HK-2 (cell line): ENCODE results near the gene STAMBP.
A peak's percentile ranks its signal among the peaks of the same experiment; 100 is the strongest.
"Not testable (repeated sequence)": the region's sequence is repeated elsewhere in the genome, so short reads cannot be mapped to it uniquely, and the experiment has no call there.

Source experiments
- DNase-seq: peaks from one replicate; pipeline ENCODE4 v3.0.0-alpha.2; 2018; ENCODE audit not compliant: unreplicated experiment

Gene STAMBP

GRCh38 chr2:73837847-73838585, 9.3 kb downstream of the STAMBP start:
- DNase-seq: no peak

- DNase-seq: no peak
Measured at GRCh38 chr2:73838889-73839534, 10.3 kb downstream of the STAMBP start.

- no peak for DNase-seq
Measured at GRCh38 chr2:73839653-73840411, 11.1 kb downstream of the STAMBP start.

DNA sequence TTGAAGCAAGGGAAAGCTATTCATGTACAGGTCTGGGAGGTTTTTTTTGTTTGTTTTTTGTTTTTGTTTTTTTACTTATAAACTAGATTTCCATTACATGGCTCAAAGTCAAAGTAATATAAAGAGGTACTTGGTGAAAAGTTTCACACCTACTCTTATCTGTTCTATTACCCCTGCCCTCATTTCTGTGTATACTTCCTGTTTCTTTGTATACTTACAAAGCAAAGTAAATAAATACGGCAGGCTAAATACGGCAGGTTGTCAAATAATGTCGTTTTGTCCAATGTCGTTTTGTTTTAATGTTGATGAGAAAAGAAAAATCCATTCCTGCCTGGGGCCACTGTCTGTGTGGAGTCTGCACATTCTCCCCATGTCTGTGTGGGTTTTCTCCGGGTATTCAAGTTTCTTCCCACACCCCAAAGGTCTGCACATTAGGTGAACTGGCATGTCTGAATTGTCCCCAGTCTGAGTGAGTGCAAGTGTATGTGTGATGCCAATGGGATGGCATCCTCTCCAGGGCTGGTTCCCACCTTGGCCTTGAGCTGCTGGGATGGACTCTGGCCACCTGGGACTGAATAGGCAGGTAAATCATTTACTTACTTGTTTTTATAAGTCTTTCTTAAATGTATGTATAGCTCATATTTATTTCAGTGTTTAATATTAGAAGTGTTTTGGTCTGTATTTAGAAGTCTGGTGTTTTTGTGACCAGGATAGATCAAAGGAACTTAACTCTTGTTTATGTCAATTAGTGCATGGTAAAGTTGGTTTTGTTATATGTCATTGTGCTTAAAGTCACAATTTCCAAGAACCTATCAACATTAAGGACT, 13.4 kb downstream of the STAMBP start:
- no peak for DNase-seq

DNA sequence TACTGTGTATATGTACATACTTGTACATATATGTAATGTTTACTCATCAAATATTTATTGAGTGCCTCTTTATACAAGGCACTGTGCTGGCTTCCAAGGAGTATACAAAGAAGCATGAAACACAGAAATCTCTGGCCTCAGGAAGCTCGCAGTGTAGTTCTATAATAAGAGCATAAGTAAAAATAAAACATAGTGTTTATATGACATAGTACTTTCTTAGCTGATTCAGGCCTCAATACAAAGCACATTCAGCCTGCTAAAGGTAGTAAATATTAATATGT, 13.9 kb downstream of the STAMBP start:
- no peak for DNase-seq

- no peak for DNase-seq
Measured at GRCh38 chr2:73844087-73844486, 15.3 kb downstream of the STAMBP start.

GRCh38 chr2:73850009-73850408, 21.2 kb downstream of the STAMBP start:
- DNase-seq: no peak

GRCh38 chr2:73851274-73851673, 22.5 kb downstream of the STAMBP start:
- no peak for DNase-seq

DNA sequence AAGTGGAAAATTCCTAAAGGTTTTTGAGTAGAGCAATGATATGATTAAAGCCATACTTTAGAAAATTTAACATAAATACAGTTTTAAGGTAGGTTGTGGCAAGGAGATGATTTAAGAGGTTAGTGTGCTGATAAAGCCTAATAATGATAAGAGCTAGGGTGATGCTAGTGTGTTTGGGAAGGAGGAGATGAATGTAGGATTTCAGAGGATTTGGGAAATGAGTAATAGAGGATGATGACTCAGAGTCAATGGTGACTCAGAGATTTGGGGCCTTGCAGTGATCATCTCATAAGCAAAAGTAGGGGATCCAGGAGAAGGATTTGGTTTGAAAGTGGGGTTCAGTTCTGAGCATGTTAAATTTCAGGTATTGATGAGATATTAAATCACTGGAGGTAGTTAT, 23.3 kb downstream of the STAMBP start:
- DNase-seq: no peak

DNA sequence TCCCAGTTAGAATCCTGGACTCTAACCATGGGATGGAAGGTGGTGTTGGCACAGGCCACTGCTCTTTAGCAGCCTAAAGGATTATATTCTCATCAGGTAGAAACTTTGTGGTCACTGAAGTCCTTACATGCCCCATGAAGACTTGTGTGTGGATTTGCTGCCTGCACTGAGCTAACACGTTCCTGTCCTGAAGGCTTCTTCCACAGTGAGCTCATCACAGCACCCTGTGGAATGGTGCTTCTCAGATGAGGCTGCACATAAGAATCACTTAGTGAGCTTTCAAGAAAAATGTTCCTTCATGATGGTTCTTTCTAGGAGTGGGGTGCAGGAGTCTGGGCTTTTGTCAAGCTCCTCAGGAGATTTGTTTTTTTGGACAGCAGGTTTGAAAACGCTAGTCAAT, 26.8 kb downstream of the STAMBP start:
- DNase-seq: no peak

GRCh38 chr2:73856214-73856613, 27.5 kb downstream of the STAMBP start:
- no peak for DNase-seq

GRCh38 chr2:73859721-73860586, 31.2 kb downstream of the STAMBP start:
- peak; percentile 51 for DNase-seq

GRCh38 chr2:73862987-73863386, 34.2 kb downstream of the STAMBP start:
- no peak for DNase-seq

- DNase-seq: no peak
Measured at GRCh38 chr2:73868204-73868978, 39.6 kb downstream of the STAMBP start.

DNA sequence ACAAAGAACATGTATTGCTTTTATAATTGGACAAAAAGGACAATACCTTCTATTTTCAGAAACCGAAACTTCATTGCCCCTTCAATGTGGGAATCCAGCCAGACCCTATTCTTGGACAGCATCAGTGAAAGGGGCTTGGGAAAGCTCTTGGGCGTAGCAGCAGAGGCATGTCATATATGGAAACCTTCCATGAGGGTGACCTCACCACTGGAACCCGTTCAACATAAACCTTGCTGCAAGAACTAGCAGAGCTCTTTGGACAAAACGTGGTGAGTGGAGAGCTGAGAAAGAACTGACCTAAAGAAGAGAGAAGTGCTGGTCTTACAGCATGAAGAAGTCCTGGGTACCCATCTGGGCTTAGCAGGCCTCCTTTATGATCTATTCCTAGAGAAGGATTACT, 41.3 kb downstream of the STAMBP start:
- no peak for DNase-seq

DNA sequence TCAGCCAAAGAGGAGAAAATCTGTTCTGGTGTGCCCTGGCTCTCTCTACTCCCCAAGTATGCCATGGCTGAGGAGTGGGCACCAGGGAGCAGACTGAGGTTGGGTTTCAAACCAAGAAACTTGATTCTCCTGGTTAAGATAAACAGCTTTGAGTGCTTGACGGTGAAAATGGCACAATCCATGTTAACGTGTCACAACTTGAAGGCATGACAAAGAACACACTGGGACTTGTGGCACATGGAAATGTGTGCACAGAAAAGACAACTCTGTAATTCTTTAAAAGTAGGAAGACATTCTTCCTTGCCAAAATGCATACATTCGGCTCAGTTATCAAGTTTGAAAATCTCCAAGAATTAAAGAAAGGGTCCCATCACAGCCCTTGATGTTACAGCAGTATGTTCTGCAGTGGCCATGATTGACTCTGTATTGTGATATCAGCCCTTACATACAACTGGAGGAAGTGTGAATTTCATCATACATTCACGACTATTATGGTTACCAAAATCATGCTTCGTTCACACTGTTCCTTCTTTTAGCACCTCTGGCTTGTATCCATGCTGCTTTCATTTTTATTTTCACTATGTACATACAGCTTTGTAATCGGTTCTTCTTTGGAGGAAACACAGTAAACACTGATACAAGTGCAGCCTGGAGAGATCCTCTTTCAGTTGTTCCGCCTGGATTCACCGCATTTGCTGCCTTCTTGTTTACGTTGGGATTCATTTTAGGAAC, 48.5 kb downstream of the STAMBP start:
- no peak for DNase-seq

DNA sequence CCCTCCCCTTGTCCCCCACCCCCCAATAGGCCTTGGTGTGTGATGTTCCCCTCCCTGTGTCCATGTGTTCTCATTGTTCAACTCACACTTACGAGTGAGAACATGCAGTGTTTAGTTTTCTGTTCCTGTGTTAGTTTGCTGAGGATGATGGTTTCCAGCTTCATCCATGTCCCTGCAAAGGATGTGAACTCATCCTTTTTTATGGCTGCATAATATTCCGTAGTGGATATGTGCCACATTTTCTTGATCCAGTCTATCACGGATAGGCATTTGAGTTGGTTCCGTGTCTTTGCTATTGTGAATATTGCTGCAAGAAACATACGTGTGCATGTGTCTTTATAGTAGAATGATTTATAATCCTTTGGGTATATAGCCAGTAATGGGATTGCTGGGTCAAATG, 49.2 kb downstream of the STAMBP start:
- DNase-seq: not testable (repeated sequence)

- no peak for DNase-seq
Measured at GRCh38 chr2:73885406-73885805, 56.6 kb downstream of the STAMBP start.

DNA sequence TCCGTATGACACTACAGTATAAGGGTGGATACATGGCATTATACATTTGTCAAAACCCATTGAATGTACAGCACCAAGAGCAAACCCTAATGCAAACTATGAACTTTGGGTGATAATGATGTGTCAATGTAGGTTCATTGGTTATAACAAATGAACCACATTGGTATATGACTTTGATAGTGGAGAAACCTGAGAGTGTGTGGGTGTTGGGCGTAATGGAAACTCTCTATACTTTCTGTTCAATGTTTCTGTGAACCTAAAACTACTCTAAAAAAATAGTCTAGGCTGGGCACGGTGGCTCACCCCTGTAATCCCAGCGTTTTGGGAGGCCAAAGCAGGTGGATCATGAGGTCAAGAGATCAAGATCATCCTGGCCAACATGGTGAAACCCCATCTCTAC, 57.6 kb downstream of the STAMBP start:
- DNase-seq: no peak
